ENCODE results near the gene SLC37A1.

SLC37A1 gene

DNA sequence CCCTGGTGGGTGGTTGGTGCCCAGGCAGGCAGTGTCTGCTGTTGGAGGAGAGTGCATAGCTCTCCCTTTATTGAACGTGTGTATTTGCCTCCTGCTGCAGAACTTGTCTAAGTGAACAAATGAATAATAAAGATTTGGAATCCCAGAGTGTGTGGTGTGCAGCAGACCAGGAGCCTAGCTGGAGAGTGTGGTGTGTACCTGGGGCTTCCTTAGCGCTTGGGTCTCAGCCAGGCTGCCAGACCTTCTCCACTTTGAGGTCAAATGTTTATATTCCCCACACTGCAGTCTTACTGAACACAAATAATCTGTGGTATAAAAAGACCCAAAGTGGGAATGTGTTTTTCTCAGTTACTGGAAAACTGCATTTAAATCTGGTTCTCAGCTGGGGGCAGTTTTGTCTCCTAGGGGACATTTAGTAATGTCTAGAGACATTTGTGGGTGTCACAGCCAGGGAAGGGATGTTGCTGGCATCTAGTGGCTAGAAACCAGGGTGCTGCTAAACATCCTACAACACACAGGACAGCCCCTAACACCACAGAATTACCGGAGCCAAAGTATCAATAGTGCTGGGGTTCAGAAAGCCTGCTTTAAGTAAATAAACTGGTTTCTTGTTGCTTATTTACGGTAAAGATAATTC, 23.6 kb downstream of the SLC37A1 start:
- Histone ChIP-seq H3K4me2 (ENCODE audit: low read length, poor library complexity, severe bottlenecking) (no peak overlapping the region), H3K18ac (ENCODE audit: low read depth in 1 of 2, low read length in 2 of 2) (no peak overlapping the region), H3K9me3 (ENCODE audit: control insufficient read depth, low read length) (no peaks in the 10 kb centered on the region), H2BK15ac (ENCODE audit: low read depth, poor library complexity, severe bottlenecking) (no peak overlapping the region), H3K9ac (ENCODE audit: low read length) (no peak overlapping the region), H3K36me3 (ENCODE audit: control insufficient read depth in 1 of 2, insufficient read depth in 2 of 2, low read depth in 1 of 2, low read length in 2 of 2) (peaks cover 0 to 76% of the 10 kb centered on the region in 2 experiments), H3K4me1 (ENCODE audit: control insufficient read depth, insufficient read depth, low read depth, low read length) (peaks cover 27% of the 10 kb centered on the region), H2BK12ac (ENCODE audit: low read length in 2 of 2) (no peak overlapping the region), H3K4me3 (ENCODE audit: insufficient read depth in 1 of 2, low read depth in 1 of 2, low read length in 2 of 2) (no peak overlapping the region), H2AK5ac (ENCODE audit: low read length, severe bottlenecking) (no peak overlapping the region), H2BK120ac (ENCODE audit: low read depth, low read length) (no peak overlapping the region), H3K27ac (ENCODE audit: low read length, poor library complexity, severe bottlenecking) (no peak overlapping the region), H3K79me1 (replicated peaks; ENCODE audit: low read length, poor library complexity, severe bottlenecking) (peaks cover 56% of the 10 kb centered on the region), H4K91ac (ENCODE audit: low read length) (no peak overlapping the region), H3K14ac (ENCODE audit: low read length in 2 of 2) (no peak overlapping the region), H3K23ac (ENCODE audit: low read length in 2 of 2) (no peak overlapping the region), H4K8ac (ENCODE audit: low read length) (no peak overlapping the region), H3K27me3 (ENCODE audit: control insufficient read depth in 1 of 2, insufficient read depth in 1 of 2, low read length in 2 of 2) (no peaks in the 10 kb centered on the region), H2AFZ (ENCODE audit: low read depth, low read length) (no peak overlapping the region), H3K4ac (ENCODE audit: low read depth in 1 of 2, low read length in 2 of 2) (no peak overlapping the region), H2BK5ac (ENCODE audit: low read depth, low read length, poor library complexity, severe bottlenecking) (no peak overlapping the region)
- DNase-seq: peak; percentile 29
- 83% methylated on average over 2 of the region's 4 CpGs for WGBS

GRCh38 chr21:42538479-42539275, 25.0 kb downstream of the SLC37A1 start:
- H3K4me2 ChIP-seq (ENCODE audit: low read length, poor library complexity, severe bottlenecking): no peak overlapping the region
- H3K27ac ChIP-seq (ENCODE audit: low read length, poor library complexity, severe bottlenecking): no peak overlapping the region
- peaks cover 47% of the 10 kb centered on the region for H3K79me1 ChIP-seq (replicated peaks; ENCODE audit: low read length, poor library complexity, severe bottlenecking)
- no peak overlapping the region for H2BK15ac ChIP-seq (ENCODE audit: low read depth, poor library complexity, severe bottlenecking)
- H3K23ac ChIP-seq (ENCODE audit: low read length in 2 of 2): no peak overlapping the region
- H3K14ac ChIP-seq (ENCODE audit: low read length in 2 of 2): no peak overlapping the region
- peaks cover 0 to 74% of the 10 kb centered on the region in 2 experiments for H3K36me3 ChIP-seq (ENCODE audit: control insufficient read depth in 1 of 2, insufficient read depth in 2 of 2, low read depth in 1 of 2, low read length in 2 of 2)
- no peaks in the 10 kb centered on the region for H3K9me3 ChIP-seq (ENCODE audit: control insufficient read depth, low read length)
- H2AK5ac ChIP-seq (ENCODE audit: low read length, severe bottlenecking): no peak overlapping the region
- no peaks in the 10 kb centered on the region for H3K27me3 ChIP-seq (ENCODE audit: control insufficient read depth in 1 of 2, insufficient read depth in 1 of 2, low read length in 2 of 2)
- H2BK120ac ChIP-seq (ENCODE audit: low read depth, low read length): no peak overlapping the region
- H4K8ac ChIP-seq (ENCODE audit: low read length): no peak overlapping the region
- no peak overlapping the region for H3K18ac ChIP-seq (ENCODE audit: low read depth in 1 of 2, low read length in 2 of 2)
- no peak overlapping the region for H3K4me3 ChIP-seq (ENCODE audit: insufficient read depth in 1 of 2, low read depth in 1 of 2, low read length in 2 of 2)
- H4K91ac ChIP-seq (ENCODE audit: low read length): no peak overlapping the region
- DNase-seq: no peak
- peaks cover 23% of the 10 kb centered on the region for H3K4me1 ChIP-seq (ENCODE audit: control insufficient read depth, insufficient read depth, low read depth, low read length)
- no peak overlapping the region for H2BK5ac ChIP-seq (ENCODE audit: low read depth, low read length, poor library complexity, severe bottlenecking)
- no peak overlapping the region for H2BK12ac ChIP-seq (ENCODE audit: low read length in 2 of 2)
- no peak overlapping the region for H2AFZ ChIP-seq (ENCODE audit: low read depth, low read length)
- no peak overlapping the region for H3K4ac ChIP-seq (ENCODE audit: low read depth in 1 of 2, low read length in 2 of 2)
- WGBS: 80% methylated on average over 4 of the region's 10 CpGs
- no peak overlapping the region for H3K9ac ChIP-seq (ENCODE audit: low read length)

DNA sequence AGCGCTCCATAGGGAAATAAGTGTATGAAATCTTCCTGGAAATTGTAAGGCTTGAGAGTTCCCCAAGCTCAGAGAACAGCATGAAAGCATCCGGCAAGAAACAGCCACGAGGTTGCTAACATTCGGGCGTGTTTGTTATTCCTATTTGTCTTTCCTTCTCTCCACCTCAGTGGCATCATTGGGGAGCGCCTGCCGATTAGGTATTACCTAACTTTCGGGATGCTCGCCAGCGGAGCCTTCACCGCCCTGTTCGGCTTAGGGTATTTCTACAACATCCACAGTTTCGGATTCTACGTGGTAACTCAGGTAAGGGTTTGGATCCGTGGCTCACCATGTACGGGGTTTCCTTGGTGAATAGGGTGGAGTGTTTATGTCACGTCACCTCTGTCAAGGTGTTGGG, 25.7 kb downstream of the SLC37A1 start:
- H2AK5ac ChIP-seq (ENCODE audit: low read length, severe bottlenecking): no peak overlapping the region
- peaks cover 0 to 77% of the 10 kb centered on the region in 2 experiments for H3K36me3 ChIP-seq (ENCODE audit: control insufficient read depth in 1 of 2, insufficient read depth in 2 of 2, low read depth in 1 of 2, low read length in 2 of 2)
- peaks cover 48% of the 10 kb centered on the region for H3K79me1 ChIP-seq (replicated peaks; ENCODE audit: low read length, poor library complexity, severe bottlenecking)
- H2AFZ ChIP-seq (ENCODE audit: low read depth, low read length): no peak overlapping the region
- peaks cover 21% of the 10 kb centered on the region for H3K4me1 ChIP-seq (ENCODE audit: control insufficient read depth, insufficient read depth, low read depth, low read length)
- no peak overlapping the region for H3K27ac ChIP-seq (ENCODE audit: low read length, poor library complexity, severe bottlenecking)
- H3K4ac ChIP-seq (ENCODE audit: low read depth in 1 of 2, low read length in 2 of 2): no peak overlapping the region
- WGBS: 92% methylated on average over 17 of the region's 17 CpGs
- peak overlapping the region in 1 of 2 experiments; percentile 16 for H3K4me3 ChIP-seq (ENCODE audit: insufficient read depth in 1 of 2, low read depth in 1 of 2, low read length in 2 of 2)
- H2BK15ac ChIP-seq (ENCODE audit: low read depth, poor library complexity, severe bottlenecking): no peak overlapping the region
- no peak overlapping the region for H4K8ac ChIP-seq (ENCODE audit: low read length)
- no peak overlapping the region for H3K9ac ChIP-seq (ENCODE audit: low read length)
- no peak overlapping the region for H2BK12ac ChIP-seq (ENCODE audit: low read length in 2 of 2)
- no peak overlapping the region for H3K14ac ChIP-seq (ENCODE audit: low read length in 2 of 2)
- DNase-seq: no peak
- H3K27me3 ChIP-seq (ENCODE audit: control insufficient read depth in 1 of 2, insufficient read depth in 1 of 2, low read length in 2 of 2): no peaks in the 10 kb centered on the region
- H3K4me2 ChIP-seq (ENCODE audit: low read length, poor library complexity, severe bottlenecking): no peak overlapping the region
- H3K18ac ChIP-seq (ENCODE audit: low read depth in 1 of 2, low read length in 2 of 2): no peak overlapping the region
- no peak overlapping the region for H4K91ac ChIP-seq (ENCODE audit: low read length)
- no peak overlapping the region for H2BK120ac ChIP-seq (ENCODE audit: low read depth, low read length)
- no peaks in the 10 kb centered on the region for H3K9me3 ChIP-seq (ENCODE audit: control insufficient read depth, low read length)
- no peak overlapping the region for H3K23ac ChIP-seq (ENCODE audit: low read length in 2 of 2)
- H2BK5ac ChIP-seq (ENCODE audit: low read depth, low read length, poor library complexity, severe bottlenecking): no peak overlapping the region

DNA sequence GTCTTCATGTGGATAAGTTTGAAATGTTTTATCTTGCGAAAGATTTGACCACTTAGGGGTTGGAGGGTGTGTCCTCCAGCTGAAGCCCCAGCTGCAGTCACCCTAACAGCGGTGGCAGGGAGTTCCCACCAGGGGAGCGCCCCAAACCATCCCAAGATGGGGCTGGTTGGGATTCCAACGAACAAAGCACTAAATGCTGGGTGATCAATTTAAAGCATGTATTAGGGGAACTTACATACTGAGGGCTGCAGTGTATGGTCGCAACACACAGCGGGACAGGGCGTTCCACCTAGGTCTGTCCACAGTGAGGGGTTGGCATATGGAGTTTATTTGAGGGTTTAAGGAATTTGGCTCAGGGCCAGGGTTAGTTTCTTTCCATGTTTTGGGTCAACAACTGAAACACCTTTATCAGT, 26.3 kb downstream of the SLC37A1 start:
- Histone ChIP-seq H3K9me3 (ENCODE audit: control insufficient read depth, low read length) (no peaks in the 10 kb centered on the region), H3K9ac (ENCODE audit: low read length) (no peak overlapping the region), H3K27me3 (ENCODE audit: control insufficient read depth in 1 of 2, insufficient read depth in 1 of 2, low read length in 2 of 2) (no peaks in the 10 kb centered on the region), H3K4ac (ENCODE audit: low read depth in 1 of 2, low read length in 2 of 2) (no peak overlapping the region), H3K36me3 (ENCODE audit: control insufficient read depth in 1 of 2, insufficient read depth in 2 of 2, low read depth in 1 of 2, low read length in 2 of 2) (peaks cover 0 to 77% of the 10 kb centered on the region in 2 experiments), H4K8ac (ENCODE audit: low read length) (no peak overlapping the region), H3K14ac (ENCODE audit: low read length in 2 of 2) (no peak overlapping the region), H2BK120ac (ENCODE audit: low read depth, low read length) (no peak overlapping the region), H2AK5ac (ENCODE audit: low read length, severe bottlenecking) (no peak overlapping the region), H3K27ac (ENCODE audit: low read length, poor library complexity, severe bottlenecking) (no peak overlapping the region), H4K91ac (ENCODE audit: low read length) (no peak overlapping the region), H3K4me3 (ENCODE audit: insufficient read depth in 1 of 2, low read depth in 1 of 2, low read length in 2 of 2) (no peak overlapping the region), H3K4me2 (ENCODE audit: low read length, poor library complexity, severe bottlenecking) (no peak overlapping the region), H2BK12ac (ENCODE audit: low read length in 2 of 2) (no peak overlapping the region), H3K79me1 (replicated peaks; ENCODE audit: low read length, poor library complexity, severe bottlenecking) (peaks cover 44% of the 10 kb centered on the region), H3K4me1 (ENCODE audit: control insufficient read depth, insufficient read depth, low read depth, low read length) (peaks cover 15% of the 10 kb centered on the region), H2AFZ (ENCODE audit: low read depth, low read length) (no peak overlapping the region), H3K18ac (ENCODE audit: low read depth in 1 of 2, low read length in 2 of 2) (no peak overlapping the region), H2BK5ac (ENCODE audit: low read depth, low read length, poor library complexity, severe bottlenecking) (no peak overlapping the region), H2BK15ac (ENCODE audit: low read depth, poor library complexity, severe bottlenecking) (no peak overlapping the region), H3K23ac (ENCODE audit: low read length in 2 of 2) (no peak overlapping the region)
- DNase-seq: no peak
- WGBS: 80% methylated on average over 7 of the region's 7 CpGs
